NCI-H2196 treated with DMSO at 0.1 percent for 48 hours (cell line): ENCODE data around the gene HS1BP3.

ENCODE experiments used
- DNase-seq: peaks from one replicate; lab custom pipeline; 2025; ENCODE audit not compliant: unreplicated experiment; lab: John Stamatoyannopoulos, UW

The HS1BP3 gene

GRCh38 chr2:20664071-20664390 is 13.1 kb upstream of the HS1BP3 start:
- no peak for DNase-seq

- no peak for DNase-seq
Measured at GRCh38 chr2:20663196-20664070, 12.5 kb upstream of the HS1BP3 start.

GRCh38 chr2:20662308-20662937 is 11.5 kb upstream of the HS1BP3 start:
- no peak for DNase-seq

GRCh38 chr2:20661421-20662307 is 10.8 kb upstream of the HS1BP3 start:
- DNase-seq = peak; percentile 44

DNA sequence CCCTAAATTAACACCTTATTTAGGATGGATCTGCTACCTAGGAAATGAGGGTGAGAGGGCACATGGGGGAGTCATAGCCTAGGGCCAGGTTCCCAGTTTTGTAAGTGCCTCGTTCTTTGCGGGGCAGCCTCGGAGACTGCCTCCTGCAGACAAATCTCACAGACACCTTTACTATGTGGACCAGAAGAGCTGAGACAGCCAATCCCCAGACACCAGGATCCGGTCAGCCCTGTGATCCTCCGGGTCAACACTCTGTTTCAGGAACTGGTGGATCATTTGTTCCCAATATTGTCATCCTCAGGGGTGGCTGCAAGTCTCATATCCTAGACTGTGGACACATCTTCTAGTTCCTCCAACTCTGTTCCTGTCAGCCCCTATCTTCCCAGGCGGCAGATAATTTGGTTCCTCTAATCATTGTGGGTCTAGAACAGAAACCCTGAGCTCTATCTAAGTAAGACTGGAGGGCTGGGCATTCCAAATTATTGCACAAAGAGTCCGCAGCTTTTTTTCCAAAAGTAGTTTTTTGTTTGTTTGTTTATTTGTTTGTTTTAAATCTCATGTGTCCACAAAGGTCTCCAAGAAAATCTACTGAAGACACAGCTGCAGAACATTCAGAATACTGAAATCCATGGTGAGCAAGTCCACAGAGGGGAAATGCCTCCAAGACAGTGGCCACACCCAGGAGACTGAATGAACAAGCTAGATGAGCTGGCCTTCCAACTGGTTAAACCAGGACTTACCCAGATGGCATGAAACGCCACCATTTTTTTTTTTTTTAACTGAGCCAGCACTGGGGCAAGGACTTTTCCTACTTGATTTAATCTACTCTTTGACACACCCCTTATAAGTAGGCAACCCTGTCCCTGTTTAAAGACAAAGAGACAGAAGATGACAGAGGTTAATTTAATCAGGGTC is 9.9 kb upstream of the HS1BP3 start:
- no peak for DNase-seq

DNA sequence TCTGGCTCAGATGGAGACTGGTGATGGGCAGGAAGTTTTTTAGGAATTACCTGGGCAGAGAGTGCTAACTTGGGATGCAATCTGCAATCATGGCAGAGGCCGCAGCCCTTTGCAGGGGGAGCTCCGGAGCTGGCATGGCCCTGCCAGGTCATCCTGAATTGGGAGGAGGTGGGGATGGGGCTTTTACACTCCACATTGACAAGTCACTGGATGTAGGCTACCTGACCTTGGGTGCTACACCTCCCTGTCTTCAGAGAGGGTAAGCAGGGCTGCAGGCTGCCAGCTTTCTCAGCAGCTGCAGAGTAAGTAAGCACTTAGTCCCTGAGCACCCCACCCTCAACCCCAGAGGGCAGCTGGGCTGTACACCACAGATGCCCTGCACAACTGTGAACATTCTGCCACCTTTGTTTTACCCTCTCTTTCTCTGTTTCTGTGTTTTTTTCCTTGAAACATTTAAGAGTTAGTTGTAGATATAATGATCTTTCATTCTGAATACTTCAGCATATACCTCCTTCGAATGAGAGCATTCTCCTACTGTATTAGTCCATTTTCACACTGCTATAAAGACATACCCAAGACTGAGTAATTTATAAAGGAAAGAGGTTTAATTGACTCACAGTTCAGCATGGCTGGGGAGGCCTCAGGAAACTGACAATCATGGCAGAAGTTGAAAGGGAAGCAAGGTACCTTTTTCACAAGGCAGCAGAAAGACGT is 6.8 kb upstream of the HS1BP3 start:
- DNase-seq = no peak

- DNase-seq = no peak
Measured at GRCh38 chr2:20656561-20656960, 5.7 kb upstream of the HS1BP3 start.

- no peak for DNase-seq
Measured at GRCh38 chr2:20654535-20654813, 3.6 kb upstream of the HS1BP3 start.

GRCh38 chr2:20653695-20654534 is 3.0 kb upstream of the HS1BP3 start:
- DNase-seq = no peak

DNA sequence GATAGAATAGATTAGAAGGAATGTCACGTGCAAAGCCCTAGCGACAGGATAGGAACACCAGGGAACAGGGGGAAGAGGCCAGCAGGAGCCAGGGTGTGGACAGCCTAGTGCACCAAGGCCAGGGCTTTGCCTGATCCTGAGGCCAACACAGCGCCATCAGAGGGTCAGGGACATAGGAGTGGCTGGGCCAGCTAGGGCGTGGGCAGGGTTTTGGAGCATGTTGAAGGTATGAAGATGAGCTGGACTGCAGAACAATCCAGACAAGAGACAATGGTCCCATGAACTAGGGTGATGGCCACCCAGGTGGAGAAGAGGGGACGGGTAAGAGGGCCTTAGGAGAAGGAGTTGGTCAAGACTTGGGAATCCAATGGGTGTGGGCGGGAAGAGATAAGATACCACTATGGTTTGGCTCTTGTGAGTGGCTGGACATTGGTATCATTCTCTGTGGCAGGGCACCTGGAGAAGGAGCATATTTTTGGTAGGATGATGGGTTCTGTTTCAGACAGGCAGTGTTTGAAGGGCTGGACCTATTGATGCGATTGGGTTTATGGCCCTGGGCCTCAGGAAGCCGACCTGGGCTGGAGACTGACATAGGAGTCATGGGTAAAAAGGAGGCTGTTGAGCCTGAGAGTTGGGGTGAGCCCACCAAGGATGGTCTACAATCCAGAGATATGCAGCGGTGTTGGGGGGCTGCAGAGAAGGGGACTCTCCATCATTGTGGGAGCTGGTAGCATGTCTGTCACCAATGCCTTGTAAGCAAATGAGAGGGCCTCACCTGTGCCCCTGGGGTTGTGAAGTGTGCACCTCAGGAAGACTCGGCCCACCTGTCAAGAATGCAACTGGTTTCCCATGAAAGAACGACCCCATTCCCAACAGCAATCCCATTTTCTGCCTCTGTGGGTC is 2.0 kb upstream of the HS1BP3 start:
- no peak for DNase-seq

GRCh38 chr2:20652141-20652540 is 1.2 kb upstream of the HS1BP3 start:
- DNase-seq = no peak

DNA sequence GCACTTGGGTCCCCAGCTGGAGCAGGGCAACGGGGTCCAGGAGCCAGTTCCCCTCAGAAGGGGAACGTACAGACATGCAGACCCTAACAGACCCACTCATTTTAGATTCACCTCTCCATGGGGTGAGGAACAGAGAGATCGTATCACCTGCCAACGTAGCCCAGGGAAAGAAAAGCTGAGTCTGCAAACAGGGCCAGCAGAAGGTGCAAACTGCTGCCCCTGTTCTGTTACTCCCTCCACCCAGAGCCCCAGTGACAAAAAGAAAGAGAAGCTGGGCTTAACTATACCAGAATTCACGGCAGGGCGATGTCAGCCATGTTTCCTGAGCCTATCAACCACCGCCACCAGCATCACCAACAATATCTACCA is 817 bp upstream of the HS1BP3 start:
- DNase-seq = no peak

DNA sequence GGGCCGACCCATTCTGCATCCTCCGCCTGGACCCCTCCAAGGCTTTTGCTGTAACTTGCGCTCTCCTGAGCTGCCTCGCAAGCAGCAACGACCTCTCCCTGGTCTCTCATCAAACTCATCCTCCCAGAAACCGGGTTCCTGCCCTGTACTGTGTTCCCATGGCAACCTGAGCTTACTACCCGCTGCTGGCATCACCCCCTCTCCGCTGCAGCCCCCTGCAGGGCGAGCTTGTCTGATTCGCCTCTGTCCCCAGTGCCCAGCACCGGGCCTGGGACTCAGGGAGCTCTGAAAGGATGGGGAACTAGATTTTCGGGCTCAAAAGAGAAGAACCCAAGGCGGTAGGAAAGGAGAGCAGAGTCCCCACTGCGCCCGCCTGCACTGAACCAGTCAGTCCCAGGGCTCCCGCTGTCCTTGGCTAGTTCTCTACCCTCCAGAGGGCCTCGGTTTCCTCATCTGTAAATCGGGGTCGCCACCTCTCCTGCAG is 463 bp downstream of the HS1BP3 start:
- DNase-seq = no peak

- DNase-seq = no peak
Measured at GRCh38 chr2:20649976-20650375, 922 bp downstream of the HS1BP3 start.

DNA sequence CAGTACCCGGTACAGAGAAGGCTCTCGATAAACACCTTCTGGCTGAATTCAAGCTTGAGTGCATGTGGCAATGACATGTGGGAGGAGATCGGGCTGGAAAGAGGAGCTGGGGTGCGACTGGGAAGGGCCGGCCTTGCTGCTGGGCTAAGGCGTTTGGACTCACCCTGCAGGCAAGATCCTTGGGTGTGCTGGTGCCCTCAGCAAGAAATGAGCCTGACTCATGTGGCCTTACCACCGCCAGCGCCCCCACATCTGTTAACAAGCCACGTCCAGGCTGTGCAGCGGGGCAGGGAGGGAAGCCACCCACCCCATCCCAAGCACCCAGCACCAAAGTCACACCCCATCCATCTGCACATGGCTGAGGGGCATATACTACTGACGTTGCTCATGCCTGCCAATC is 1.3 kb downstream of the HS1BP3 start:
- DNase-seq = no peak

- DNase-seq = no peak
Measured at GRCh38 chr2:20648831-20649230, 2.1 kb downstream of the HS1BP3 start.

DNA sequence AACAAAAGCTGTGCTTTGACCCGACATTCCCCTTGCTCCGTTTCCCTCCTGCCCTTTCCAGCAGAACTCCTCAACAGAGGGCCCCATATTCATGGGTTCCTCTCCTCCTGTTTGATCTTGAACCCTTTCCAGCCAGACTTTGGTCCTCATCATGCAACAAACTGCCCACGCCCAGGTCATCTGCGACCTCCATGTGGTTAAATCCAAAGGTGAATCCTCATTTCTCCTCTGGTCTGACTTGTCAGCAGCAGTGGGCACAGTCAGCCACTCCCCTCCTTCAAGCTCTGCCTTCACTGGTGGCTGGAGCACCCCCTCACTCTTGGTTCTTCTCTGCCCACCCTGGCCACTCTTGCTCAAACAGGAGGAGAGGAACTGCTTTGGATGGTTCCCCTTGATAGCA is 2.7 kb downstream of the HS1BP3 start:
- no peak for DNase-seq

- DNase-seq = no peak
Measured at GRCh38 chr2:20647738-20648137, 3.2 kb downstream of the HS1BP3 start.
